GM21447 (cell line): ENCODE results near the gene VBP1.
"Not testable (repeated sequence)": the region's sequence is repeated elsewhere in the genome, so short reads cannot be mapped to it uniquely, and the experiment has no call there.

Experiments
- ATAC-seq: cut with Tn5 transposase; IDR thresholded peaks from one replicate; pipeline ENCODE4 v1.9.1; 2021; ENCODE audit not compliant: unreplicated experiment

The VBP1 gene

GRCh38 chrX:155216179-155216939 lies at the start of gene VBP1:
VBP1 (plus strand) TSS chrX:155216460; CDS start chrX:155216483, 23 bp downstream.
- peak; percentile 97 for ATAC-seq

- ATAC-seq = no peak
Measured at GRCh38 chrX:155169881-155170280, 46.4 kb upstream of the VBP1 start.

GRCh38 chrX:155179346-155179997 lies 36.8 kb upstream of the VBP1 start:
- no peak for ATAC-seq

GRCh38 chrX:155188786-155189185 lies 27.5 kb upstream of the VBP1 start:
- ATAC-seq = no peak

- no peak for ATAC-seq
Measured at GRCh38 chrX:155211208-155211607, 5.1 kb upstream of the VBP1 start.

- no peak for ATAC-seq
Measured at GRCh38 chrX:155213731-155214130, 2.5 kb upstream of the VBP1 start.

GRCh38 chrX:155215443-155216178 lies 649 bp upstream of the VBP1 start:
- peak; percentile 23 for ATAC-seq

GRCh38 chrX:155216940-155217440 lies 730 bp downstream of the VBP1 start:
- ATAC-seq = no peak

GRCh38 chrX:155218777-155219176 lies 2.5 kb downstream of the VBP1 start:
- no peak for ATAC-seq

- no peak for ATAC-seq
Measured at GRCh38 chrX:155221351-155221750, 5.1 kb downstream of the VBP1 start.

GRCh38 chrX:155223746-155224145 lies 7.5 kb downstream of the VBP1 start:
- ATAC-seq = not testable (repeated sequence)

GRCh38 chrX:155225774-155226173 lies 9.5 kb downstream of the VBP1 start:
- ATAC-seq = no peak

GRCh38 chrX:155231163-155231562 lies 14.9 kb downstream of the VBP1 start:
- peak; percentile 94 for ATAC-seq

- ATAC-seq = no peak
Measured at GRCh38 chrX:155235891-155236290, 19.6 kb downstream of the VBP1 start.

- ATAC-seq = no peak
Measured at GRCh38 chrX:155237719-155238118, 21.5 kb downstream of the VBP1 start.

- ATAC-seq = no peak
Measured at GRCh38 chrX:155242300-155242699, 26.0 kb downstream of the VBP1 start.

GRCh38 chrX:155246748-155247147 lies 30.5 kb downstream of the VBP1 start:
- no peak for ATAC-seq

- no peak for ATAC-seq
Measured at GRCh38 chrX:155247497-155247896, 31.2 kb downstream of the VBP1 start.

GRCh38 chrX:155251391-155251790 lies 35.1 kb downstream of the VBP1 start:
- no peak for ATAC-seq

GRCh38 chrX:155259752-155260151 lies 43.5 kb downstream of the VBP1 start:
- no peak for ATAC-seq

- no peak for ATAC-seq
Measured at GRCh38 chrX:155262970-155263754, 46.9 kb downstream of the VBP1 start.
